IPS-15b (cell line): Measurements from ENCODE around the gene C10orf143.

ENCODE experiments used
- H3K27me3 ChIP-seq: one replicate; pipeline ENCODE4 v1.6.1; 2013; ENCODE audit warnings: low read length; ENCODE audit not compliant: control insufficient read depth, insufficient read depth
- H3K36me3 ChIP-seq: one replicate; pipeline ENCODE4 v1.6.1; 2013; ENCODE audit warnings: low read length; ENCODE audit not compliant: control insufficient read depth, insufficient read depth
- H3K4me1 ChIP-seq: one replicate; pipeline ENCODE4 v1.6.1; 2013; ENCODE audit warnings: mild to moderate bottlenecking, low read length; ENCODE audit not compliant: control insufficient read depth, insufficient read depth
- H3K4me3 ChIP-seq: one replicate; pipeline ENCODE4 v1.5.1; 2013; ENCODE audit warnings: low read depth, low read length
- H3K9ac ChIP-seq: one replicate; pipeline ENCODE4 v1.6.1; 2013; ENCODE audit warnings: low read depth, mild to moderate bottlenecking, low read length
- H3K9me3 ChIP-seq: one replicate; pipeline ENCODE4 v1.6.1; 2013; ENCODE audit warnings: mild to moderate bottlenecking, low read length; ENCODE audit not compliant: control insufficient read depth, insufficient read depth

Gene C10orf143

DNA sequence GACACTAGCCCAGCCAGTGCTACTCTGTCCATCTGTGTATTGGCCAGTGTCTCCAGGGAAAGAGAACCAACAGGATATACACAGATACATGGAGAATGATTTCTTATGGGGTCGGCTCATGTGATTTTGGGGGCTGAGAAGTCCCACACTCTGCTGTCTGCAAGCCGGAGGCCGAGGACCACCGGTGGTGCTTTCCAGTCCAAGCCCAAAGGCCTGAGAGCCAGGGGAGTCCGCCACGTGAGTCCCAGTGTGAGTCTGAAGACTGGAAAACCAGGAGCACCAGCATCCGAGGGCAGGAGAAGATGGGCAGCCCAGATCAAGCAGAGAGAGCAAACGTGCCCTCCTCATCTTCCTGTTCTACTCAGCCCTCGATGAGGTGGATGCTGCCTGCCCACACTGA is 71.5 kb downstream of the C10orf143 start:
- Histone ChIP-seq H3K4me1 (peaks cover 4% of the 10 kb centered on the region), H3K36me3 (no peaks in the 10 kb centered on the region)

DNA sequence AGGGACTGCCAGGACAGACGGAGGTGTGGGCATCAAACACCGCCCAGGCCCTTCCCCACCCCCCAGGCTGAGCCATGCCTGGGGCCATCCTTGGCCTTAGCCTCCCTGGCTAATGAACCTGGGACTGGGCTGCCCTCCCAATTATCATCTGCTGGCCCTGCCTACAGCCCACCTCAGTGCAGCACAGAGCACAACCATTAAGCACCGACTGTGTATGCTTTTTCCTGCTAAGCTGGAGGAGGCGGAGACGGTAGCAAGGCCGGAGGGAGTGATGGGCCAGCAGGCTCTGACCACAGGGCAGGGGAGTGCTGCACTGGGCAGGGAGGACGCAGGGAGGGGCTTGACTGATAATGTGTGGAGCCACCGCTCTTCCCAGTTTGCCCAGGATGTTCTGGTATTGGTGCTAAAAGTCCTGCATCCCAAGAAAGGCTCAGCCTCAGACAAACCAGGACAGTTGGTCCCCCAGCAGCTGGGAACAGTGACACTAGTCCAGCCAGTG is 72.0 kb downstream of the C10orf143 start:
- Histone ChIP-seq H3K27me3 (no peaks in the 10 kb centered on the region), H3K4me3 (no peak overlapping the region), H3K9me3 (no peaks in the 10 kb centered on the region), H3K4me1 (peaks cover 4% of the 10 kb centered on the region), H3K36me3 (no peaks in the 10 kb centered on the region), H3K9ac (no peak overlapping the region)

More for the DNA sequence above, 71.5 kb downstream of the C10orf143 start:
- no peaks in the 10 kb centered on the region for H3K27me3 ChIP-seq
- H3K9ac ChIP-seq: no peak overlapping the region
- no peak overlapping the region for H3K4me3 ChIP-seq
- H3K9me3 ChIP-seq: no peaks in the 10 kb centered on the region

DNA sequence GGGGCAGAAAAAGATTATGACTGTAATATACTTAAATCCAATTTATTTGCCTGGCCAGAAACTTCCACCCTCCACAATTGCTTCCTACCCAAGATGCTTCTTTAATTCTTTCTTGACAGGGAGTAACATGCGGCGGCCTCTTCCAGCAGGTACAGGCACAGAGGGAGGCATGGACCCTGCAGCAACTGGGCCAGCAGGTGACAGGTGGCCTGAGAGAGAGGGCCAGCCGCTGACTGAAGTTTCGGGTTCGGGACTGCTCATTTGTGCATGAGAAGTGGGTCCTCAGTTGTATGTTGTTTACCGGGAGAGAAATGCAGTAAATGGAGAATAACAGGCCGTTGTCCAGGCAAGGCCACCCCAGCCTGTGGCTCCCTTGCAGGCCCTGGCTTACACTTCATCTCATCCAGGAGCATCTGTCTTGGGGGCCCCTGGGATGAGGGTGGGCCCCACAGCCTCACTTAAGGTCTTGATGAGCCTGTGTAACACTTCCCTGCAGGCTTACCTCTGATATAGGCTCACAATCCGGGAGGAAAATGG is 72.5 kb downstream of the C10orf143 start:
- Histone ChIP-seq H3K9ac (no peak overlapping the region), H3K27me3 (no peaks in the 10 kb centered on the region), H3K36me3 (no peaks in the 10 kb centered on the region), H3K4me1 (peaks cover 3% of the 10 kb centered on the region), H3K4me3 (no peak overlapping the region), H3K9me3 (no peaks in the 10 kb centered on the region)

DNA sequence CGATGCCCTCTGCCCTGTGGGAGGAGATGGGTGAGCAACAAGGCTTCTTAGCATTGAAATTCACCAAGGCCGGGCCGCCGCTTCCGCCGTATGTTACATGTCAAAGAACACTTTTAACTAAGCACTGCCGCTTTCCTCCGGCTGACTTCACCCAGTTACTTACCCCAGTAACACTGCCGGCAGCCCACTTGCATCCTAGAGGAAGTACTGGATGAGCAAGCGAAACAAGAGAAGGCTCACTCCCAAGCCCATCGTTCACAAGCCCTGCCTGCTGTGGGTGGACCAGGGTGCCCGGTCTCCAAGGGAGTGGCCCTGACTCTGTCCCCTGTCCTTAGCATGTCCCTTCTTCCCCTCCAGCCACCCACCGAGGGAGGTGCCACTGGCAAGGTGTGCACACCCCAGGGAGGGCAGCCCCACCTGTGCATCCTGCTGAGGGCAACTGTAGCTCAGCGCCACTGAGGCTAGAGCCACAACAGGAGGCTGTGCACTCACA is 73.4 kb downstream of the C10orf143 start:
- Histone ChIP-seq H3K9ac (no peak overlapping the region), H3K4me1 (no peaks in the 10 kb centered on the region), H3K36me3 (no peaks in the 10 kb centered on the region), H3K9me3 (no peaks in the 10 kb centered on the region), H3K27me3 (no peaks in the 10 kb centered on the region), H3K4me3 (no peak overlapping the region)

DNA sequence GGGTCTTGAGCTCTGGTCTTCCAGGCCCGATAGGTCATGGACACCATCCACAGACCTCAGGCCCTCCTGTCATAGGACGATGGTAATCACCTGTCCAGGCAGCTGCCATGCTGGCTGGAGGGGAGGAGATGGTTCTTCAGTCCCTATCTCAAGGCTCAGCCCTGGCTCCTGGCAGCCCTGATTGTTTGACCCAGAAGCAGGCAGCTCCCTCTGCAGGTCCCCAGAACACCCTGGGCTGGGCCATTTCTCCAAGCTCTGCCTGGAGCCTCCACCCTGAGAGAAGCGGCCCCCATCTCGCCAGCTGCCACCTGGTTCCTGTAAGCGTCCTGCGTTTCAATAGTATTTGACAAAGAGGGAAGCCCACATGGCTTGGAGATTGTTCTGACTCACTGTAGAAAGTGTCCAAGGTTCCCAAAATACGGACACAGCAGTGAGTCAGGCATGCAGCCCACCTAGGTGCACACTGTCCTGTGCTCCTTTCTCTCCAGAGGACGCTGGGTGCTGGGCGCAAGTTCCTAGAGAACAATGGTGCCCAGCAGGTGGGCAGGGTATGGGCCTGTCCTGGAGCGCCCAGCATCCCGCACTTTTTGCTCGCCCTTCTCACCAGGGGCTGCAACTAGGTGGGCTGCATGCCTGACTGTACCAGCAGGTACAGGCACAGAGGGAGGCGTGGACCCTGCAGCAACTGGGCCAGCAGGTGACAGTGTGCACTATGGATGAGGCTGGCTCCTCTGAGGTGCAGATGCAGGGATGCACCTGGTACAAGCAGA is 74.1 kb downstream of the C10orf143 start:
- Histone ChIP-seq H3K36me3 (no peaks in the 10 kb centered on the region), H3K4me3 (no peak overlapping the region), H3K27me3 (no peaks in the 10 kb centered on the region), H3K9me3 (no peaks in the 10 kb centered on the region), H3K4me1 (no peaks in the 10 kb centered on the region), H3K9ac (no peak overlapping the region)

DNA sequence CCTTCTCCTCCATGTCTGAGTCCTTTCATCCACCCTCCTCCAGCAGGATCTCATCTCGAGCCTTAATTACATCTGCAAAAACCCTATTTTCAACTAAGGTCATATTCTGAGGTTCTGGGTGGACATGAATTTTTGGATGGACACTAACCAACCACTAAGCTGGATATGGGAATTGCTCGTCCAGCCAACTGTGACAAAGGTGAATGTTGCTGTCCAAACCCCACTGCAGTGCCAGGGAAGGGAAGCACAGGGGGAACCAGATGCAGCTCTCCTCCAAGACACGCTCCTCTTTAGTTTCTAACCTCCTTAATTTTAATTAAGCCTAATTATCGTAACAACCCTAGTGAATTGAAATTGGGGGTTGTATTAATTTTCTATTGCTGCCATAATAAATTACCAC is 81.4 kb downstream of the C10orf143 start:
- Histone ChIP-seq H3K9ac (no peak overlapping the region), H3K9me3 (no peaks in the 10 kb centered on the region), H3K4me3 (no peak overlapping the region), H3K36me3 (no peaks in the 10 kb centered on the region), H3K4me1 (no peaks in the 10 kb centered on the region), H3K27me3 (no peaks in the 10 kb centered on the region)

DNA sequence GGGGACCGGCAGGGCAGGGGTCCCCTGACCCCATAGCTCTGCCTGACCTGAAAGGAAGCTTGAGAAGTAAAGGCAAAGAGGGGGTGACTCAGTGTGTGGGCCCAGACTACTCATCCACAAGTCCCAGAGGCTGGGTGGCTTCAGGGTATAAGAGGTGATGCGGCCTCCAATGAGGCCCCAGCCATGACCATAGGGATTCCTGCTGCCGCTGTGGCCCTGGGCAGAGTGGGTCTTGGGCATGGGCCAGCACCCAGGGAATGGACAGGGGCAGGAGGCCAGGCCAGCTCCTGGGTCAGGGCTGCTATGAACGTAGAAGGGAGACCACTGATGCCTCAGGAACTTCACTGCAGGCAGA is 82.2 kb downstream of the C10orf143 start:
- no peak overlapping the region for H3K4me3 ChIP-seq
- H3K4me1 ChIP-seq: no peaks in the 10 kb centered on the region

DNA sequence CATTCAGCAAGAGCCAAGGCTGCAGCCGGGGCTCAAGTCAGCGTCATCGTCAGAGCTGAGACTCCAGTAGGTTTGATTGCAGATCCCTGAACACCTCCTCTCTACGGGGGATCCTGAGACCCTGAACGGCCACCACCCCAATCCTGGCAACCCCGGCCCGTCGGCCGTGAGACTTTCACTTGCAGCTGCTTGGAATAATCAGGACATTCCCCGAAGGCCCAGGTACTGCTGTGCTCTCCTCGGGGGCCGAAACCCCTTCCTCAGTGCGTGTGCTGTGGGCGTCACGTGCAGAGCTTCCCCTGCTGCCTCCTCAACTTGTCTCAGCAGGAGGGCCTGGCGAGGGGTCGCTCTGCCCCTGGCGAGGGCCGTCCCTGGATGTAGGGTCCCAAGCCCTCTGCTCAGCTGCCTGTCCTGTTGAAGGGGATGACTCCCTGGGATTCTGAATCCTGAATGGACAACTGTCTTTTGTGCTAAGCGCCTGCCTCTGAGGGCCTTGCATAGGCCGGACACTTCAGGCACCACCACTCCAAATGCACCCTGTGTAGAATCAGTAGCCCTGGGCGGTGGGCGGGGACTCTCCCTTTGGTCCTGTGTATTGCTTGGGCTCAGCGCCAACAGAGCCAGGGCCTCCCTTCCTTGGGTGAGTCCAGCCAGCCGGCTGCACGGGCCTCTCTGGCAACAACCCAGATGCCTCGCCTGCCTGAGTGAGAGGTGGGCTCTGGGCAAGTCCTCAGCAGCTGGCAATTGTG is 82.7 kb downstream of the C10orf143 start:
- no peak overlapping the region for H3K9ac ChIP-seq
- no peaks in the 10 kb centered on the region for H3K36me3 ChIP-seq
- H3K27me3 ChIP-seq: no peaks in the 10 kb centered on the region
- no peaks in the 10 kb centered on the region for H3K9me3 ChIP-seq
- H3K4me3 ChIP-seq: no peak overlapping the region
- H3K4me1 ChIP-seq: no peaks in the 10 kb centered on the region

More for the DNA sequence above, 82.2 kb downstream of the C10orf143 start:
- no peaks in the 10 kb centered on the region for H3K9me3 ChIP-seq
- no peak overlapping the region for H3K9ac ChIP-seq
- H3K27me3 ChIP-seq: no peaks in the 10 kb centered on the region
- no peaks in the 10 kb centered on the region for H3K36me3 ChIP-seq

DNA sequence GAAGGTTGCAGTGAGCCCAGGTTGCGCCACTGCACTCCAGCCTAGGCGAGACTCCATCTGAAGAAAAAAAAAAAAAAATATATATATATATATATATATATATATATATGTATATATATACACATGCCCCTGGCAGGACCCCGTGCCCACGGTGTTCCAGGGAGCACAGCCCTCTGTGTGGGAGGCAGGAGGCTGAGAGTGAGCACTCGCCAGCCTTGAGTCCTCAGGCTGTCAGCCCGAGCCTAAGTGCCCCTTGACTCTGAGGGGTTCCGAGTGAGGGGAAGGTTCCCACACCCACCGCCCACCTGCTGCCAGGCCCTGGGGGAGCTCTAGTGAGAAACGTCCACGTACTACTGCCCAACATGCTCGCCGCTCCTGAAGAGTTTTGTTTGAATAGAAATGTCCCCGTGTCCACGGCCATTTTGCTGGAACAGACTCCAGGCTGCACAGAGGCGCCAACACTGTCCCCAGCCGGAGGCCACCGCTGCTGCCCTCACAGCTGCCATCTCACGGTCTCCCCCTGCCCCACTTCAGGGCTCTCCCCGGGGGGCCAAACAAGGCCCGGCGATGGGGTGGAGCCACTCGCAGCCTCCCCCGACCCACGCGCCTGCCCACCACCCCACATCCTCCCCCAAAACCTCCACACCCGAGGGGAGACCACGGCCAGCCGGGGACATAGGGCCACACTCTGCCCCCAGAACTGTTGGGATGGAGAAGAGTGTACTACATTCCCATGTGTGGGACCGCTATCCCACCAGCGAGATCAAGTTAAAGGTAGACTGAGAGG is 83.8 kb downstream of the C10orf143 start:
- Histone ChIP-seq H3K9me3 (no peaks in the 10 kb centered on the region), H3K36me3 (no peaks in the 10 kb centered on the region), H3K4me3 (no peak overlapping the region), H3K4me1 (no peaks in the 10 kb centered on the region), H3K9ac (no peak overlapping the region), H3K27me3 (no peaks in the 10 kb centered on the region)

DNA sequence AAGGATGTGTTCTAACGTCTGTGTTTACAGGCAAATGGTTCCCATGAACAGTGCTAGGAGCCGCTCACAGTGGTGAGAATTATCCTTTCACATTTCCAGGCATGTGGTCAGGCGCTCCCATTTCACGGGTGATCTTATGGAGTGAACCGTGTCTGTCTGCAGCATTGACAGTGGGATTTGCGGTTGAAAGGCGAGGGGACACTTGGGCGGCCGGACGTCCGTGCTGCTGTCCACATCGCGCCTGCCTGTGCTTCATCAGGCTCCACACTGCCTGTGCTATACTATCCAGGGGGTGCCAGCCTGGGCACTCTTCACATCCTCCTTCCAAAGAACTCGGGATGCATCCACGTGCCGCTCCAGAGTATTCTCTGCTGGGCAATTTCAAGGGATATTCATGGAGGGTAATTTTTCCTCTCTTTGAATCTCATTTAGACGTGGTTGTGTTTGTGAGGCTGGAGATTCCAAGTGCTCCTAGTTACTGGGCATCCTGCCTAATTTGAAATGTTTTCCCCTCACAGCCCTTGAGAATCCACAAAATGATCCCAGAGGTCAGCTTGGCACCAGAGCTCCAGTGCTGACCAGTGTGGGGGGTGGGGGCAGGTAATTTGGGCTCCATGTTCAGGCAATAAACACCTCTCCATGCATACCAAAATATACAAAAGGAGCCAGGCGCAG is 84.7 kb downstream of the C10orf143 start:
- Histone ChIP-seq H3K4me3 (no peak overlapping the region), H3K9me3 (no peaks in the 10 kb centered on the region), H3K9ac (no peak overlapping the region), H3K36me3 (no peaks in the 10 kb centered on the region), H3K27me3 (no peaks in the 10 kb centered on the region), H3K4me1 (no peaks in the 10 kb centered on the region)

DNA sequence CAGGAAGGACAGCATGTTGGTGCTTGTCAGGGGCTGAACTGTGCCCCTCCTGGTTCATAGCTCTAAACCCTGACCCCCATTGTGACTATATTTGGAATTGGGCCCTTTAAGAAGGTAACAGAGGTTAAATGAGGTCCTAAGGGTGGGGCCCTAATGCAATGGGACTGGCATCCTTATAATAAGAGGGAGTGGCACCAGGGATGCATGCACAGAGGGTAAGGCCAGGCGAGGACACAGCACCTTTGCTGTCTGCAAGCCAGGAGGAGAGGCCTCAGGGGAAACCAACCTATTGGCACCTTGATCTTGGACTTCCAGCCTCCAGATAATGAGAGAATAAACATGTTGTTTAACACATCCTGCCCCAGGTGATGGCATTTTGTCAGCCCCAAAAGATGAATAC is 85.3 kb downstream of the C10orf143 start:
- Histone ChIP-seq H3K36me3 (no peaks in the 10 kb centered on the region), H3K4me1 (no peaks in the 10 kb centered on the region), H3K9me3 (no peaks in the 10 kb centered on the region), H3K4me3 (no peak overlapping the region), H3K9ac (no peak overlapping the region), H3K27me3 (no peaks in the 10 kb centered on the region)
